ENCODE results near the gene TBP. TPM values are rescaled to one million over a fixed set of nuclear protein-coding genes. Genes with fewer than 3 reads are reported as not detected.
A peak's percentile ranks its signal among the peaks of the same experiment; 100 is the strongest.

The TBP gene
- total RNA-seq, 1 experiment from 2014 or later, result 15.7 TPM

DNA sequence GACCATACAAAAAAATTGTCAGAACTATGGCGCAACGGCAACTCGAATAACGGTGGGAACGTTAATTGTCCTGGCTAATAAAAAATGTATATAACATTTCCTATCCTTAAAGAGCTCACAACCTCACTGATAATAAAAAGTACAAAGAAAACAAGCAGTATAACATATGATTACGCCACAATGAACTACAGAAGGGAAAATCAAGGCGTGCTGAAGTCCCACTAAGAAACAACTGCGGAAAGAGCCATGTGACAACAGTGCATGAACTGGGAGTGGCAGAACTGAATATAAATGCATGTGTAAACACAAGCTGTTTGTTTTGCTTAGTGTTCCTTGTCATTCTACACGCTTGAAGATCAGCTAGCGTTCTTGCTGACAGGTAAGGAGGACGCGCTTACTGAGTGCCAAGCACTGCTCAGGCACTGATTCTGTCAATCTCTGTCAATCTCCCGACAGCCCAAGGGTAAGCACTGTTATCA, 596 bp upstream of the TBP start:
- peak overlapping the region; percentile 97 for H3K4me3 ChIP-seq (ENCODE audit: low read length)
- H3K27ac ChIP-seq (ENCODE audit: low read length), result peak overlapping the region; percentile 85
- H4K20me1 ChIP-seq (ENCODE audit: low read length), result peaks cover 42% of the 10 kb centered on the region
- H3K4me2 ChIP-seq (ENCODE audit: low read length), result peak overlapping the region; percentile 98
- no peaks in the 10 kb centered on the region for H3K27me3 ChIP-seq (ENCODE audit: low read length)
- intact Hi-C loops (cut with micrococcal nuclease), result loop anchor here (10.0 kb wide), 1 partner anchor 829 kb away; the partner anchor contains the start of gene PHF10
- H3K4me1 ChIP-seq (ENCODE audit: insufficient read depth, low read length), result peaks cover 30% of the 10 kb centered on the region; the same call in 1 of the 2 replicates
- no peaks in the 10 kb centered on the region for H3K9me2 ChIP-seq (replicated peaks; ENCODE audit: low read length)
- no TSS peak for BruUV-seq (replicated peaks)
- H2AFZ ChIP-seq (ENCODE audit: low read length), result peak overlapping the region; percentile 97
- ChIA-PET CTCF (no interaction called here), POLR2A (ENCODE audit: unreplicated experiment) (interaction anchor here (0.6 kb wide), 1 partner anchor 326 kb away, joined by 3 read pairs; no protein-coding TSS in a partner anchor)
- peaks cover 84% of the 10 kb centered on the region for H3K79me2 ChIP-seq (ENCODE audit: low read length)
- no peaks in the 10 kb centered on the region for H3K9me3 ChIP-seq (ENCODE audit: low read length)
- DNase-seq (no peak), ATAC-seq (peak; percentile 55)
- no peak for TF ChIP-seq CTCF (conservative IDR thresholded peaks at IDR 0.05; ENCODE audit: low read depth, low read length)
- no peak for TF ChIP-seq EZH2phosphoT487 (IDR thresholded peaks at IDR 0.05; ENCODE audit: borderline replicate concordance, low read length)
- no peak for TF ChIP-seq EZH2 (IDR thresholded peaks at IDR 0.05; ENCODE audit: low read length, unreplicated experiment)
- no peaks in the 10 kb centered on the region for H3F3A ChIP-seq (ENCODE audit: low read length, unreplicated experiment)
- H3K9ac ChIP-seq (ENCODE audit: low read length), result peak overlapping the region; percentile 95
- peaks cover 17% of the 10 kb centered on the region for H3K36me3 ChIP-seq (ENCODE audit: low read depth, low read length)

DNA sequence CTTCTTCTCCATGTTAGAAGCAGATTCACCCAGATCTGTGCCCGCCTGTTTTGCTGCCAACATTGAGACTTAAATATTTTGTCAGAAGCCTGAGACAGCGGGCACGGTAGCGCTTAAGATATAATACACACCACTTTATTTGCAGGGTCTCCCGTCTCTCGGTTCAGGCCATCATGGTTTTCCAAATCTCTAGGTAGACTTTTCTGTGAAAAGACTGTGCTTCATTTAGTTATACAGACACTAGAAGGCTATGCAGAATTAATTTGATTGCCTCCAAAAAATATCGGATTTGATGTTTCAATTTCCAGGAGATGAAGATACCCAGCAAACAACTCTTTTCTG, 598 bp downstream of the TBP start:
- POLR2A ChIA-PET (ENCODE audit: unreplicated experiment), result no interaction called here

More for the DNA sequence above, 598 bp downstream of the TBP start:
- no peaks in the 10 kb centered on the region for H3K9me2 ChIP-seq (replicated peaks; ENCODE audit: low read length)
- H3K9me3 ChIP-seq (ENCODE audit: low read length), result no peaks in the 10 kb centered on the region
- peak overlapping the region; percentile 97 for H3K4me3 ChIP-seq (ENCODE audit: low read length)
- peaks cover 78% of the 10 kb centered on the region for H3K79me2 ChIP-seq (ENCODE audit: low read length)
- H3K9ac ChIP-seq (ENCODE audit: low read length), result peak overlapping the region; percentile 93
- TF ChIP-seq EZH2 (IDR thresholded peaks at IDR 0.05; ENCODE audit: low read length, unreplicated experiment), result no peak
- TF ChIP-seq EZH2phosphoT487 (IDR thresholded peaks at IDR 0.05; ENCODE audit: borderline replicate concordance, low read length), result no peak
- no peak for TF ChIP-seq CTCF (conservative IDR thresholded peaks at IDR 0.05; ENCODE audit: low read depth, low read length)
- peak overlapping the region; percentile 28; the same call in 1 of the 2 replicates for H3K27ac ChIP-seq (ENCODE audit: low read length)
- ATAC-seq (no peak), DNase-seq (no peak)
- H3F3A ChIP-seq (ENCODE audit: low read length, unreplicated experiment), result no peaks in the 10 kb centered on the region
- peaks cover 7% of the 10 kb centered on the region for H3K36me3 ChIP-seq (ENCODE audit: low read depth, low read length)
- H3K4me2 ChIP-seq (ENCODE audit: low read length), result peak overlapping the region; percentile 95
- peak overlapping the region; percentile 74 for H2AFZ ChIP-seq (ENCODE audit: low read length)
- intact Hi-C loops (cut with micrococcal nuclease), result loop anchor here (10.0 kb wide), 1 partner anchor 830 kb away; the partner anchor contains the start of gene PHF10
- BruUV-seq (replicated peaks), result no TSS peak
- no peaks in the 10 kb centered on the region for H3K27me3 ChIP-seq (ENCODE audit: low read length)
- H3K4me1 ChIP-seq (ENCODE audit: insufficient read depth, low read length), result peaks cover 27% of the 10 kb centered on the region; the same call in 1 of the 2 replicates
- peaks cover 30% of the 10 kb centered on the region for H4K20me1 ChIP-seq (ENCODE audit: low read length)
- CTCF ChIA-PET, result no interaction called here
